Left ventricle myocardium inferior (tissue), 1 donor: ENCODE data around the gene OR8K1. TPM values are rescaled to one million over a fixed set of nuclear protein-coding genes. Genes with fewer than 3 reads are reported as not detected.

Experiments used
- DNase-seq: peaks from one replicate; pipeline ENCODE4 v3.0.0-alpha.2; 2020
- H3K27ac ChIP-seq: fragments of 200-600 bp; replicated peaks from 2 replicates; pipeline ENCODE4 v1.8.0; 2021
- H3K27me3 ChIP-seq: fragments of 200-600 bp; 2 replicates; pipeline ENCODE4 v1.8.0; 2021; ENCODE audit warnings: low read depth
- H3K36me3 ChIP-seq: fragments of 200-600 bp; 2 replicates; pipeline ENCODE4 v1.8.0; 2021
- H3K4me1 ChIP-seq: fragments of 200-600 bp; 2 replicates; pipeline ENCODE4 v1.8.0; 2021
- H3K4me3 ChIP-seq: fragments of 200-600 bp; 2 replicates; pipeline ENCODE4 v1.8.0; 2021; ENCODE audit warnings: mild to moderate bottlenecking, moderate library complexity
- H3K9me3 ChIP-seq: fragments of 200-600 bp; replicated peaks from 2 replicates; pipeline ENCODE4 v1.8.0; 2021
- intact Hi-C: fragments of 100-400 bp; cut with micrococcal nuclease; formaldehyde crosslinking; loops from one replicate; pipeline ENCODE4 v1.11.0; 2022
- total RNA-seq: library from RNA; stranded (reverse); fragmentation: NEBNext Ultra II Directional; extraction: Animal tissue kit (Norgen Biotek cat#: 25700); gene quantifications from one replicate; pipeline ENCODE4 v1.2.1, GENCODE V29; 2021
- TF ChIP-seq, protein P1 (sequence below): fragments of 200-600 bp; IDR thresholded peaks from 2 replicates; pipeline ENCODE4 v1.8.0; 2021; ENCODE audit warnings: antibody characterized with exemption, mild to moderate bottlenecking, borderline replicate concordance
- donor health status: DM: no; HTN: yes; CAD: no; lungs with severe emphysema.

The OR8K1 gene
- total RNA-seq, 1 donor from 2014 or later: not detected

DNA sequence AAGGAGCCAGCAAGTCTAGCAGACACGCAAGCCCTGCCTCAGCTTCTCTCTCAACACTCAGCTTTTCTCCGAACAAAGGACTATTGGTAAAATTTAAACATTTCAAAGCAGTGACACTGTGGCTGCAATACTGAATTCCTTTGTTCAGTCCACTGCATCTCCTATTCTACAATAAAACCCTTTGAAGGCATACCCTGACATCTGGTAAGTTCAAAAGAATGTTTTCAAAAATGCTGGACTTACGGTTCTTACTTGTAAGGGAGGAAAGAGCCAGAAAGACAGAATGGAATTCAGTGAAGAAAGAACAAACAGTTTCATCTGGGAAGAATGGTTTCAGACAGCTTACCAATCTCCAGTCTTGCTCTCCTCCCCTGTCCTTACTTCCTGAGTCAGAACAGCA lies 12.7 kb upstream of the OR8K1 start:
- Histone ChIP-seq H3K9me3 (peaks cover 5% of the 10 kb centered on the region), H3K4me3 (no peak overlapping the region), H3K27me3 (no peaks in the 10 kb centered on the region), H3K4me1 (no peaks in the 10 kb centered on the region), H3K36me3 (no peaks in the 10 kb centered on the region), H3K27ac (no peak overlapping the region)
- no peak for DNase-seq
- TF ChIP-seq, protein P1, sequence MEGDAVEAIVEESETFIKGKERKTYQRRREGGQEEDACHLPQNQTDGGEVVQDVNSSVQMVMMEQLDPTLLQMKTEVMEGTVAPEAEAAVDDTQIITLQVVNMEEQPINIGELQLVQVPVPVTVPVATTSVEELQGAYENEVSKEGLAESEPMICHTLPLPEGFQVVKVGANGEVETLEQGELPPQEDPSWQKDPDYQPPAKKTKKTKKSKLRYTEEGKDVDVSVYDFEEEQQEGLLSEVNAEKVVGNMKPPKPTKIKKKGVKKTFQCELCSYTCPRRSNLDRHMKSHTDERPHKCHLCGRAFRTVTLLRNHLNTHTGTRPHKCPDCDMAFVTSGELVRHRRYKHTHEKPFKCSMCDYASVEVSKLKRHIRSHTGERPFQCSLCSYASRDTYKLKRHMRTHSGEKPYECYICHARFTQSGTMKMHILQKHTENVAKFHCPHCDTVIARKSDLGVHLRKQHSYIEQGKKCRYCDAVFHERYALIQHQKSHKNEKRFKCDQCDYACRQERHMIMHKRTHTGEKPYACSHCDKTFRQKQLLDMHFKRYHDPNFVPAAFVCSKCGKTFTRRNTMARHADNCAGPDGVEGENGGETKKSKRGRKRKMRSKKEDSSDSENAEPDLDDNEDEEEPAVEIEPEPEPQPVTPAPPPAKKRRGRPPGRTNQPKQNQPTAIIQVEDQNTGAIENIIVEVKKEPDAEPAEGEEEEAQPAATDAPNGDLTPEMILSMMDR: no peak
- intact Hi-C loops: no loop called here

DNA sequence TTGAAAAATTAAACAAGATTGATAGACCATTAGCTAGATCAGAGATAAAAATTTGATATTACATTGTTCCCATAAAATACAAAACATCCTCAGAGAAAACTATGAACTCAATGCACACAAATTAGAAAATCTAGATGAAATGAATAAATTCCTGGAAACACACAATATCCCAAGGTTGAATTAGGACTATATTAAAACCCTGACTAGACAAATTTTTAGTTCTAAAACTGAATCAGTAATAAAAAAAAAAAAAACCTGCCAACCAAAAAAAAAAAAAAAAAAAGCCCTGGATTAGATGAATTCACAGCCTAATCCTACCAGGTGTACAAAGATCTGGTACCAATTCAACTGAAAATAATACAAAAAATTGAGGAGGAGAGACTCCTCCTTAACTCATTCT lies 5.5 kb upstream of the OR8K1 start:
- intact Hi-C loops: no loop called here
- Histone ChIP-seq H3K9me3 (peaks cover 42% of the 10 kb centered on the region), H3K4me3 (no peak overlapping the region), H3K27me3 (no peaks in the 10 kb centered on the region), H3K36me3 (no peaks in the 10 kb centered on the region), H3K27ac (no peak overlapping the region), H3K4me1 (no peaks in the 10 kb centered on the region)
- TF ChIP-seq, protein P1: no peak
- DNase-seq: no peak

DNA sequence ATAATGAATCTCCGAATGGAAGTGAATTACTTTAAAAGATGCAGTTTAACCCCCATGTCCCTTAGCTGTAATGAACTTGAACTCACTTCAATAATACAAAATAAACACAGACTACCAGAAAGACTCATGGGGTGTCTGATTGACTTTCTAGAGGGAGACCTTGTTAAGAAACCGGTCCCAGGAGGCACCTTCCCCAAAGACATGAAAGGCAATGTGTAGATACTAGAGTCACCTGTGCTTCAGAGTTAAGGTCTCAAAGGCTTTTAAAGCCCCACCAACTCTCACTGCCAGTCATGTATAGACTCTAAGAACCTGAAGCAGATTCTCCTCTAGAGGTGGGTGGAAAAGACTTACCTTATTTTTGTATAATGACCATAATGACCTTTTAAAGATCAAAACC lies 8.2 kb downstream of the OR8K1 start, which contains the start of gene OR8J1:
TSS of gene OR8J1 (plus strand) at position 301 of the 400 bp plus-strand sequence. CDS start 5,956 bp downstream, outside the sequence.
- DNase-seq: no peak
- Histone ChIP-seq H3K27me3 (no peaks in the 10 kb centered on the region), H3K4me3 (no peak within 1 kb of the TSS), H3K27ac (no peak within 1 kb of the TSS), H3K4me1 (no peaks in the 10 kb centered on the region), H3K9me3 (no peaks in the 10 kb centered on the region), H3K36me3 (no peaks in the 10 kb centered on the region)
- intact Hi-C loops: no loop called here
- TF ChIP-seq, protein P1: no peak

DNA sequence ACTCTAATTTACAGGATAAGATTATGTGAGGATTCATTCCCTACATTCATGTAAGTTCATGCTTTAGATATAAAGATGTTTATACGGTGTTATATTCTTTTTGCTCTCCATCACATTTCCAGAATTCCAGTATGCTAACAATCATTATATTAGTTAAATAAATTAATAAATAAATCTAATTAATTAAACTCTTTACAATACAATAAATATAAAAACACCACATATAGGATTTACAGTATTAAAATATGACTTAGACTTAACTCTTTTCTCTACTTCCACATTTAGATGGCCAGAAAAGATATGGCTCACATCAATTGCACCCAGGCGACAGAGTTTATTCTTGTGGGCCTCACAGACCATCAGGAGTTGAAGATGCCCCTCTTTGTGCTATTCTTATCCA lies 29.5 kb downstream of the OR8K1 start, which contains the start of gene OR8U1:
TSS of gene OR8U1 (plus strand) at position 301 of the 400 bp plus-strand sequence. CDS start at position 301, 0 bp downstream.
- intact Hi-C loops: no loop called here
- TF ChIP-seq, protein P1: no peak

DNA sequence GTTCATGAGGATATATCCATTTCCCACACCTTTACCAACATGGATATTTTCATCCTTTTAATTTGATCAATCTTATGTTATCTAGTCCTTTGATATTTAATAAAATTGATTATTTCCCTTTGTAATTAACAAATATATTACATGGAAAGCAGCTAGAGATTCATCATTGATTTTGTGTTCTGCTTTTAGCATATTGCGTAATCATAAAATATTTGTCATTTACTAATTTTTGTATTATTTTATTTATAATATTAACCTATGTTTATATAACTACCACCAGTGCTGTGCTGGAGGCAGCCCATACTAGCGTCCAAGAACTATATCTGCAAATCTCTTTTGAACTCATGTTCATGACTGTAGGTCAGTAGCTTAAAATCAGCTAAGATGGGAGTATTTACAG lies 34.3 kb downstream of the OR8K1 start:
- Histone ChIP-seq H3K9me3 (no peaks in the 10 kb centered on the region), H3K4me3 (no peak overlapping the region), H3K27ac (no peak overlapping the region), H3K27me3 (no peaks in the 10 kb centered on the region), H3K4me1 (no peaks in the 10 kb centered on the region), H3K36me3 (no peaks in the 10 kb centered on the region)
- TF ChIP-seq, protein P1: no peak
- intact Hi-C loops: no loop called here
- no peak for DNase-seq

More for the DNA sequence above, 29.5 kb downstream of the OR8K1 start, which contains the start of gene OR8U1:
- Histone ChIP-seq H3K27me3 (no peaks in the 10 kb centered on the region), H3K36me3 (no peaks in the 10 kb centered on the region), H3K9me3 (no peaks in the 10 kb centered on the region), H3K4me3 (no peak within 1 kb of the TSS), H3K4me1 (no peaks in the 10 kb centered on the region), H3K27ac (no peak within 1 kb of the TSS)
- DNase-seq: no peak
